GM19468 (cell line): Measurements from ENCODE around the gene SF3A2.

ENCODE experiments used
- ATAC-seq: cut with Tn5 transposase; IDR thresholded peaks from one replicate; pipeline ENCODE4 v1.9.1; 2021; ENCODE audit warnings: mild to moderate bottlenecking, moderate library complexity, moderate number of reproducible peaks; ENCODE audit not compliant: unreplicated experiment; ENCODE audit errors: extremely low read depth

SF3A2 gene

DNA sequence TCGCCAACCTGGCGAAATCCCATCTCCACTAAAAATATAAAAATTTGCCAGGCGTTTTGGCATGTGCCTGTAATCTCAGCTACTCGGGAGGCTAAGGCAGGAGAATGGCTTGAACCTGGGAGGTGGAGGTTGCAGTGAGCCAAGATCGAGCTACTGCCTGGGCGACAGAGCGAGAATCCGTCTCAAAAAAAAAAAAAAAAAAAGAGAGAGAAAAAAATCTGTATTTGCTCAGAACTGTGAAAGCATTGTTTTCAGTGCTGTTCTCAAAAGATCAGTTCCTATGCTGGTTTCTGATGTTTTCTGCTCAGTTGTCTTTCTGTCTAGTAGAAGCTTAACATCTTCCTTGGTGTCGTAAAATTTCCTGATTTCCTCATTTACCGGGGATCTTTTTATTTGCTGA, 2.5 kb downstream of the SF3A2 start:
- no peak for ATAC-seq

GRCh38 chr19:2239771-2240770, 3.4 kb downstream of the SF3A2 start:
- ATAC-seq, result no peak

DNA sequence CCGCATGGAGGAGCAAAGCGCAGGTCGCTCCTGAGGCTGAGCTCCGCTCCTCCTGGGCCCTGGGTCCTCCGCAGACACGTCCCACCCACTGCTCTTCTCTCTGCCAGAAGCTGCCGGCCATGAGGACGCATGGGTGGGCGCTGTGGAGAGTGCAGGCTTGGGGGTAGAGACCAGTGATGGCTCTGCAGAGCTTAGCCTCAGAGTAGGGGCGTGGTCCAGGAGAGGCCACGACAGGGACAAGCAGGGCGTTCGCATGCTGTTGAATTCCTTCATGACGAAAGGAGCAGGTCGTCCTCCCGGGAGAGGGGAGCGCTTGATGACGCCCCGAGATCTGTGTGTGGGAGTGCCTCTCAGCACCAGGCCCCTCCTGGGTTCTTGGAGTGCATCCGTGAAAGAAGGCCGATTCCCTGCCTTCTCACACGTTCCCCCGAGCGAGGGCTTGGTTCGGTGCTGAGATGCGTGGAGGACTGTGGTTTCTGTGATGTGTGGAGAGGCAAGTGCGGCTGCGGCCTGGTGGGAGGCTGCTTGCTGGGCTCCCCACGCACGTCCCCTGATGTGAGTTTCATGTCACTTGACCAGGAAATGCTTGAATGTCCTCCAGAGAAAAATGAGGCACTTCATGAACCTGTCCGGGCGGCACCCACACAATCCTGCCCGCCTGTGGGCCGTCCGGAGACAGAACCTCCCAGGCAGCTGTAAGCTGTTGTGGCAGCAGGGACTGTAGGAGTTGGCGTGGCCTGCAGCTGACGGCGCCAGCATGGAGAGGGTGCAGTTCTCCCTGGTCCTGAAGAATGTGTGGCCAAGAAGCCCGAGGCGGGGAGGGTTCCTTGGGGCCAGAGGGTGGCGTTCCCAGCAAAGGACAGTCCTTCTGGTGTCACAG, 4.5 kb downstream of the SF3A2 start:
- ATAC-seq, result no peak

DNA sequence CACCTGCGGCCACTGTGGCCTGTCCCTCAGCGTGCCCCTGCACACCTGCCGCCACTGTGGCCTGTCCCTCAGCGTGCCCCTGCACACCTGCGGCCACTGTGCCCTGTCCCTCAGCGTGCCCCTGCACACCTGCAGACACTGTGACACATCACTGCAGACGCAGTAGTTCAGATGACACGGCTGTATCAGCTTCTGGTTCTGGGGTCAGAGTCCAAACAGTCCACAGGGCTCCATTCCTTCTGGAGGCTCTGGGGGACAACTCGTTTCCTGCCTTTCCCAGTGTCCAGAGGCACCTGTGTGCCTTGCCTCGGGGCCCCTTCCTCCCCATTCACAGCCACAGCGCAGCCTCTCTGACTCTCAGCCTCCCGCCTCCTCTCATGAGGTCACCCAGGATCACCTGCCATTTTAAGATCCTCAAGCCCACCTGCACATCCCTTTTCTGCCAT, 5.5 kb downstream of the SF3A2 start:
- no peak for ATAC-seq

DNA sequence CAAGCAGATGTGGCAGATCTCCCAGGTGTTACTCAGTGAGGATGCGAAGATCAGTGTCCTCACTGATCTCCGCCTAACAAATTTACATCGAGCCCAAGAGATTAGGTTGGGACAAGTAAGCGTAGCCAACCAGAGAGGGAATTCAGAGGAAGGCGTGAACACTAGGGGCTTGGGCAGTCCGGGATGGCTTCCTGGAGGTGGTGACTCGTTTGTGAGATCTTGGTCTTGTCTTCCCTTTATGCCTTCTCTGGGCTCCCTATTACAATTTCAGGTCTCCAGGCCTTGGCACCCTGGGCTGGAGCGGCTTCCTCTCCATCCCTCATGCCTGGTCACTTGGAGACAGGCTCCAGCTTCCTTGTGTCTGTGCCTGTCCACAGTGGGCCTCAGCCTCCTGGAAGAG, 6.2 kb downstream of the SF3A2 start:
- no peak for ATAC-seq

- no peak for ATAC-seq
Observed at GRCh38 chr19:2243274-2244124, 6.9 kb downstream of the SF3A2 start.

DNA sequence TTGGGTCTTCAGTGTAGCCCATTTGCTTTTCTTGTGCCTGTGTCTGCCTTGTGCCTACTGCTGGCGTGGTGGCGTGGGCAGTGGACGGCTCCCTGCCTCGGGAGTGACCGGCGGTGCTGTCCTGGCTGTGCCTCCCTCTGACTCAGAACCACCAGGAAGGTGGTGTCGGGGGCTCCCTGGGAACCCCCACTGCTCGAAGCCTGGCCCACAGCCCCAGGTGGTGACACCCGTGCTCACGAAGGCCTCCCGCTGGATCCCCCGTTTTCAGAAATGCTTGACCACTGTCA, 7.4 kb downstream of the SF3A2 start:
- no peak for ATAC-seq

DNA sequence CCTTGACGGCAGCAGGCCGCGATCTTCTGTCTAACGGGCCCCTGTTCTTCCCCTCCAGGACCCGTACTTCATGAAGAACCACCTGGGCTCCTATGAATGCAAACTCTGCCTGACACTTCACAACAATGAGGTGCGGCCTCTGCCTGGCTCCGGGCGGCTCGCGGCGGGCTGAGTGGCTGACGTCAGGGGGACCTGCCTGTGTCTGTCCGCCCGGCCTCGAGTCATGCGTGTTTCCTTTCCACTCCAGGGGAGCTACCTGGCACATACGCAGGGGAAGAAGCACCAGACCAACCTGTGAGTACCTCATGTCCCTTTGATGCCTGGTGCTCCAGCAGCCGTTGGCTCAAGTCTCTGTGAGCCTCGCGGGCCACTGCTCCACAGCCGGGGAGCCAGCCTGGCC, 7.9 kb downstream of the SF3A2 start:
- no peak for ATAC-seq

- no peak for ATAC-seq
Observed at GRCh38 chr19:2245273-2245672, 8.6 kb downstream of the SF3A2 start.

DNA sequence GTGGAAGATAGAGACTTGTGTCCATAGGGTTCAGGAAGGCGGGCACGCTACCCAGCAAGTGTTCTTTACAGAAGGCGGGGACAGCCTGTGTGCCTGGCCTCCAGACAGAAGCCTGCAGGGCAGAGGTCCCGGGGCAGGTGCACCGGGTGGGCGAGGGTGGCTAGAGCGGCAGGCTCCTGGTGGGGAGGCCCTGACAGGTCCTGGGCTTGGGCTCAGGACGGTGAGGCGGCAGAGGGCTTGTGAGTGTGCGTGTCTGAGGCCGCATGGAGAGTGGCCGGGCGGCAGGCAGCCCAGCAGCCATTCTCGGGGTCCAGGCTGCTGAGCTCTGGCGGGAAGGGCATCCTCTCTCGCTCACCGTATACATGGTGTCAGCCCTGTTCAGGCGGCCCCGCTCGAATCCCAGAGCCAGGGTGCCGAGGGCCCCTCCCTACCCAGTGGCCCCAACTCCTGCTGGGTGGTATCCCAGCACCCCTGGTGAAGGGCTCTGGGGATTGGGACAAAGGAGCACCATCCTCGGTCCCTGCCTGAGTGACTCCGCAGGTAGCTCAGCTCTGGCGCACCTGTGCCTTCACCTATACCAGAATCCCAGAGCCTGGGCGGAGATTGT, 9.5 kb downstream of the SF3A2 start:
- ATAC-seq, result no peak

- no peak for ATAC-seq
Observed at GRCh38 chr19:2246801-2247361, 10.3 kb downstream of the SF3A2 start.

- ATAC-seq, result no peak
Observed at GRCh38 chr19:2247433-2248101, 10.9 kb downstream of the SF3A2 start.

DNA sequence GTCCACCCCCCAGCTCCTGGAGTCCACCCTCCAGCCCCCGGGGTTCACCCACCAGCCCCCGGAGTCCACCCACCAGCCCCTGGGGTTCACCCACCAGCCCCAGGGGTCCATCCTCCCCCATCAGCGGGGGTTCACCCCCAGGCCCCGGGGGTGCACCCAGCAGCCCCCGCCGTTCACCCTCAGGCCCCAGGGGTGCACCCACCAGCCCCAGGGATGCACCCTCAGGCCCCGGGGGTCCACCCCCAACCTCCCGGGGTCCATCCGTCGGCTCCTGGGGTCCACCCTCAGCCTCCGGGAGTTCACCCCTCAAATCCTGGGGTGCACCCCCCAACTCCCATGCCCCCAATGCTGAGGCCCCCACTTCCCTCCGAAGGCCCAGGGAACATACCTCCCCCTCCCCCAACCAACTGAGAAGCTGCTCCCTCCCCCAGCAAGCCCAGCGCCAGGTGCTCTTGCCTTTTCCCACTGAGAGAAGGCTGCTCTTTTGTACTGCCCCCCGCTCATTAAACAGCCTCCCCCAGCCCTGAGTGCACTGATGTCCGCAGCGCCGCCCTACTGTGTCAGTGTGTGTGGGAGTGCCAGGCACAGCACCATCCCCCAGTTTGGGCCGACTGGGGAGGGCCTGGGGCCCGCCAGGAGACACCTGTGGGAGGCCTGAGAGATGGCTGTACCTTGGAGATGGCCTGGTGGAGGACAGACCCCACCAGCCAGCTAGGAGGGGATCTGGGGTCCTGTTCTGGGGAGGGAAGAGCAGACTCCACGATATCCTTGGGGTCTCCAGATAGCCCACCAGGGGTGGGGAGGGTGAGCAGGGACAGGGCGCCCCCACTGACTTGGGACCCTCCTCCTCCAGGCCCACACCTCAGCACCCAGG, 11.7 kb downstream of the SF3A2 start:
- ATAC-seq, result no peak

DNA sequence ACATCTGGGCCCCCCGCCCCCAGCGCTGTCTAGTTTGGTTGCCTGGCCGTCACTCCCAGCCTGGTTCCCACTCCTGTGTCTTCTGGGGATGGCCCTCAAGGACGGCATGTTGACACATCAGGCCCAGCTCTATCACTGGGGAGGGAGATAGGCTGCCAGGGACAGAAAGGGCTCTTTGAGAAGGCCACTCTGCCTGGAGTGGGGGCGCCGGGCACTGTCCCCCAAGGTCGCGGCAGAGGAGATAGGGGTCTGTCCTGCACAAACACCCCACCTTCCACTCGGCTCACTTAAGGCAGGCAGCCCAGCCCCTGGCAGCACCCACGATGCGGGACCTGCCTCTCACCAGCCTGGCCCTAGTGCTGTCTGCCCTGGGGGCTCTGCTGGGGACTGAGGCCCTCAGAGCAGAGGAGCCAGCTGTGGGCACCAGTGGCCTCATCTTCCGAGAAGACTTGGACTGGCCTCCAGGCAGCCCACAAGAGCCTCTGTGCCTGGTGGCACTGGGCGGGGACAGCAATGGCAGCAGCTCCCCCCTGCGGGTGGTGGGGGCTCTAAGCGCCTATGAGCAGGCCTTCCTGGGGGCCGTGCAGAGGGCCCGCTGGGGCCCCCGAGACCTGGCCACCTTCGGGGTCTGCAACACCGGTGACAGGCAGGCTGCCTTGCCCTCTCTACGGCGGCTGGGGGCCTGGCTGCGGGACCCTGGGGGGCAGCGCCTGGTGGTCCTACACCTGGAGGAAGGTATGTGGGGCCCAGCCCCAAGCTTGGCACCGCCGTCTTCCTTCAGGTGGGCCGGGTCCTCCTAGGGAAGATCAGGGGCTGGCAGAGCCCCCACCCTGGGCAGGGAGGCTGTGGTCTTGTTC, 12.6 kb downstream of the SF3A2 start, which contains the start of gene AMH:
Gene AMH, plus strand, starts transcription at position 314 of the 857 bp plus-strand sequence. Its CDS starts 10 bp downstream, at position 324.
- no peak for ATAC-seq

- no peak for ATAC-seq
Observed at GRCh38 chr19:2249880-2250765, 13.5 kb downstream of the SF3A2 start.

- no peak for ATAC-seq
Observed at GRCh38 chr19:2250766-2251105, 14.1 kb downstream of the SF3A2 start.
